Colon (tissue), 2 donors: ENCODE results near the gene GSG1L.

Experiments
- FAIRE-seq: peaks from 2 replicates; lab custom pipeline; 2012; peaks lifted over from hg19 to GRCh38; lab: Jason Lieb, UNC
- donor health status: control.
- donor health status: control.

GSG1L gene

GRCh38 chr16:28091656-28092055 lies 28.1 kb upstream of the GSG1L start:
- FAIRE-seq, result no peak

GRCh38 chr16:28090646-28091377 lies 27.3 kb upstream of the GSG1L start:
- FAIRE-seq, result no peak

GRCh38 chr16:28089992-28090365 lies 26.5 kb upstream of the GSG1L start:
- FAIRE-seq, result no peak

GRCh38 chr16:28089205-28089991 lies 25.9 kb upstream of the GSG1L start:
- no peak for FAIRE-seq

GRCh38 chr16:28087675-28088300 lies 24.3 kb upstream of the GSG1L start:
- FAIRE-seq, result no peak

GRCh38 chr16:28087140-28087660 lies 23.7 kb upstream of the GSG1L start:
- no peak for FAIRE-seq

- FAIRE-seq, result no peak
These were observed 22.9 kb upstream of the GSG1L start for GRCh38 chr16:28086186-28087139.

- no peak for FAIRE-seq
These were observed 22.1 kb upstream of the GSG1L start for GRCh38 chr16:28085389-28086171.

- FAIRE-seq, result no peak
These were observed 20.7 kb upstream of the GSG1L start for GRCh38 chr16:28084209-28084608.

- no peak for FAIRE-seq
These were observed 19.1 kb upstream of the GSG1L start for GRCh38 chr16:28082624-28083023.

- no peak for FAIRE-seq
These were observed 18.0 kb upstream of the GSG1L start for GRCh38 chr16:28081391-28081968.

GRCh38 chr16:28078261-28078660 lies 14.7 kb upstream of the GSG1L start:
- no peak for FAIRE-seq

- FAIRE-seq, result no peak
These were observed 10.3 kb upstream of the GSG1L start for GRCh38 chr16:28073836-28074235.

GRCh38 chr16:28072087-28072486 lies 8.6 kb upstream of the GSG1L start:
- FAIRE-seq, result no peak

GRCh38 chr16:28069971-28070794 lies 6.7 kb upstream of the GSG1L start:
- FAIRE-seq, result no peak

- FAIRE-seq, result no peak
These were observed 5.5 kb upstream of the GSG1L start for GRCh38 chr16:28068976-28069375.

- no peak for FAIRE-seq
These were observed 4.3 kb upstream of the GSG1L start for GRCh38 chr16:28067604-28068379.

- FAIRE-seq, result no peak
These were observed 1.3 kb upstream of the GSG1L start for GRCh38 chr16:28064706-28065249.

- FAIRE-seq, result no peak
These were observed 636 bp upstream of the GSG1L start for GRCh38 chr16:28064150-28064549.
